Memory B cell (primary cell): Measurements from ENCODE around the gene MAPK10.

Experiments used
- ATAC-seq: fragments of 150-1000 bp; cut with Tn5 transposase; 2 replicates; pipeline ENCODE4 v1.10.0; 2021; ENCODE audit warnings: low read depth, mild to moderate bottlenecking, moderate library complexity
- DNase-seq, 2 donors: peaks; one replicate each; pipeline ENCODE4 v3.0.0; 2022; ENCODE audit warnings: low spot score in 2 of 2
- H3K27ac Mint-ChIP-seq: one replicate; pipeline ENCODE4 v1.8.0; 2022; ENCODE audit warnings: mild to moderate bottlenecking, moderate library complexity, mixed read lengths
- H3K27me3 Mint-ChIP-seq: one replicate; pipeline ENCODE4 v1.8.0; 2022; ENCODE audit warnings: mixed read lengths
- H3K36me3 Mint-ChIP-seq: one replicate; pipeline ENCODE4 v1.8.0; 2022; ENCODE audit warnings: mild to moderate bottlenecking, mixed read lengths
- H3K4me1 Mint-ChIP-seq: one replicate; pipeline ENCODE4 v1.8.0; 2022; ENCODE audit warnings: mixed read lengths
- H3K4me3 Mint-ChIP-seq: one replicate; pipeline ENCODE4 v1.8.0; 2022; ENCODE audit warnings: mild to moderate bottlenecking, moderate library complexity, mixed read lengths
- H3K9me3 Mint-ChIP-seq: one replicate; pipeline ENCODE4 v1.8.0; 2022; ENCODE audit warnings: mixed read lengths

The MAPK10 gene

DNA sequence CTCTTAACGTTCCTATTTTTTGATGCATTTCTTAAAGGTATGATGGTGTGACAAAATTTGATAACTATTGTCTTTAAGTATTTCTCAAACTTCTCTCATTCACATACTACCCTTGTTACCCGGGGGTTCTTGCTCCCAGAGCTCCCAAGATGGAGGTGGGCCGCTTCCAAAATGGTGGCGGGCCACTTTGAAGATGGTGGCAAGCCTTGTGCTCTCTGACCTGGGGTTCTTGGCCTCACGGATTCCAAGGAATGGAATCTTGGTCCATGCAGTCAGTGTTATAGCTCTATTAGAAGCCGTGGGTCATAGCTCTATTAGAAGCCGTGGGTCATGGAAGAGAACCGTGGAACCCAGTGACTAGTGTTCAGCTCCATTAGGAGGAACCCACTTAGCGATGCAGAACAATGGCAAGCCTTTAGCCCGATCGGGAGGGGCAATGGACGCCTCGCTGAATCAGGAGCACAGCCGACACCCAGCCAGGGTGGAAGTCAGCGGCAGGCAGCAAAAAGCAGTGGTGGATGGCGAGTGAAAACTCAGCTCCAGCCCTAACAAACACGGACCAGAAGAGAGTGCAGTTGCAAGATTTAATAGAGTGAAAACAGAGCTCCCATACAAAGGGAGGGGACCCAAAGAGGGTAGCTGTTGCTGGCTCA is 403.4 kb downstream of the MAPK10 start:
- Mint-ChIP-seq H3K4me1 (peaks cover 6% of the 10 kb centered on the region), H3K27me3 (no peaks in the 10 kb centered on the region), H3K9me3 (no peaks in the 10 kb centered on the region), H3K4me3 (no peak overlapping the region), H3K36me3 (peaks cover 26% of the 10 kb centered on the region), H3K27ac (no peak overlapping the region)
- no peak for ATAC-seq
- DNase-seq, result no peak

DNA sequence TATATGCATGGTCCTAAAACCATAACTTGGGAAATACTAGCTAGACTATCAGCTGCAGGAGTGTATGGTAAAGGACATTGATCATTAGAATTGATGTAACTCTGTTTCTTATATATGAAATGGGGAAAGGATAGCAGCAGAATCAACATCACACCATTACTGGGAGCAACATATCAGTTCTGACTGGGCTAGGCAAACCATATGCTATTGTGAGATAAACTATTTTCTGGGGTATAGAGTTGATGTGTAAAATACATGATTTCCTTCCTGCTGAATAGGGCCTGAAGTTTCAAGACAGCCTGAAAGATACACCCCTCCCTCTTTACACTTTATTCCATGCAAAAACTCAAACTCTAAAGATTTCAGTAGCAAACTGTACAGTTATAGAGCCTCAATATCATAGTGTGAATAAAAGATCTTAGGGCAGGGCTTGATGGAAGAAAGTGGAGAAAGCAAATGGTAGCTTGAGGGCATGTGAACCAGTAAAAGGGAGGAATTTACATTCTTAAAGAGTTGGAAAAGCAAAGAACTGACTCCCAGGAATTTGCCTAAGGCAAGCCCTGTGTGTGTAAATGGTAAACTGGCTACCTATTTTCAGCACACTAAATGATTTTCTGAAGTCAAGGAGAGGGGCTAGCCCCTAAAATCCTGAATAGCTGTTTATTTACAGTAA is 404.1 kb downstream of the MAPK10 start:
- H3K9me3 Mint-ChIP-seq, result no peaks in the 10 kb centered on the region
- no peaks in the 10 kb centered on the region for H3K27me3 Mint-ChIP-seq
- no peak for DNase-seq
- H3K4me1 Mint-ChIP-seq, result peaks cover 6% of the 10 kb centered on the region
- H3K36me3 Mint-ChIP-seq, result peaks cover 25% of the 10 kb centered on the region
- H3K4me3 Mint-ChIP-seq, result no peak overlapping the region
- peak overlapping the region; percentile 22 for H3K27ac Mint-ChIP-seq
- ATAC-seq, result no peak

DNA sequence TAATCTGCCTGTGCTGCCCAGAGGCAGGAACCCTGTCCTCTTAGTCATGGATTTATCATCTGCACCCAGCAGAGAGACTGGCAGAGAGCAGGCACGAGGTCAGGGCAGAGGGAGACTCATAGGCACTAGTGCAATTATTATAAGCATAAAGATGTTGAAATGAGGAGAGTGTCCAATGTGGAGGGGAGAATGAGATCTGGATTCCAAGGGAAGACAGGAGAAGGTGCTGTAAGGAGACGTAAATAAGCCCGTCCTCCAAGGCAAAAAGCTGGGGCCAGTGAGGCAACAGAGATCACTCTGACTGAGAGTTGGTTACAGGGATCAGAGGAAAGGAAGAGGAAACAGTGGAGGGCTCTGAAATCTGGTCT is 406.2 kb downstream of the MAPK10 start:
- H3K27me3 Mint-ChIP-seq, result no peaks in the 10 kb centered on the region
- DNase-seq (no peak), ATAC-seq (no peak)
- peaks cover 6% of the 10 kb centered on the region for H3K4me1 Mint-ChIP-seq
- no peaks in the 10 kb centered on the region for H3K9me3 Mint-ChIP-seq
- no peak overlapping the region for H3K27ac Mint-ChIP-seq
- H3K4me3 Mint-ChIP-seq, result no peak overlapping the region
- H3K36me3 Mint-ChIP-seq, result peaks cover 31% of the 10 kb centered on the region

DNA sequence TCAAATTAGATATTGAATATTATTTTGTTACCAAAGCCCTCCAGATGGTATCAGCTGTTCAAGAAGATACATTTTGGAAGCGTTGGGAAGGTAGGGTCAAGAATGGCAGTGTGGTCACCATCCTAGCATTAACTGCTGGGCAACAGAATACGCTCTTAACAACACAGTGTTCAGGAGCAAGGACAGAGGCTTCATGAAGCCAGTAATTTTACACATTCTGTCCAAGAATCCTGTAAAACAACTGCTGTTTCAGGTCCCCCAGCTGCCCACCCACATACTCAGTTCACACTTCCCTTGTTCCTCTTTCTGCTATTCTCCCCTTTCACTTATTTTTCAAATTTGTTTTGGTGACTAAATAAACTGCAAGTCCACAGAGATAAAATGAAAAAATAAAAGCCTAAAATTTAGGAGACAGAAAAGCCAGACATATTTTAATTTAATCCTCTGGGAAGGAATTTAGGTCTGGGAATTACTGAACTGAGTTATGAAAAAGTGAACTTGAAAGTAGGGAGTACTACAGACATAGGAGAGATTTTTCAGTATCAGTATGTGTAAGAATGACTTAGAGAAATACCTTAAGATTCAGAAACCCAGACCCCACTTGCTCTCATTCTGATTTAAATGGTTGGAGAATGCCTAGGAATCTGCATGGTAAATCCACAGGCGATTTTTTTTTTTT is 406.7 kb downstream of the MAPK10 start:
- ATAC-seq, result no peak
- no peak for DNase-seq
- Mint-ChIP-seq H3K4me1 (peaks cover 6% of the 10 kb centered on the region), H3K27me3 (no peaks in the 10 kb centered on the region), H3K4me3 (no peak overlapping the region), H3K36me3 (peaks cover 31% of the 10 kb centered on the region), H3K9me3 (no peaks in the 10 kb centered on the region), H3K27ac (no peak overlapping the region)

DNA sequence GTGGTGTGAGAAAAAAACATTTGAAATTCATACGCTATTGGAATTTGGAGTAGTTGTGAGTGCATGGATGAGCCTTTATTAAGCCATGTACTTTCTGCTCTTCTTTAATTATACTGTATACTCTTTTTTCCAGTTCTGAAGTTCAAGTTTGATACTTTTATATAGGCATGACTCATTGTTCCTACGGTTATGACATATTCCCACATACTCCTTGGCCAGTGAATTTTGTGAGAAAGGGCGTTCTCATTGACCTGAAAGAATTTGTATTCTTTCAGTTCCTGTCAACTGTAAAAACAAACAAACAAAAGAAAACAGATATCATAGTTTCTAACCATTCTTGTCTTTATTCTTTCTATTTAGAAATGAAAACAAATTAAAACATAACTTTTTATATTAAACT is 407.3 kb downstream of the MAPK10 start:
- Mint-ChIP-seq H3K27ac (no peak overlapping the region), H3K36me3 (peaks cover 31% of the 10 kb centered on the region), H3K27me3 (no peaks in the 10 kb centered on the region), H3K9me3 (no peaks in the 10 kb centered on the region), H3K4me1 (peaks cover 6% of the 10 kb centered on the region), H3K4me3 (no peak overlapping the region)
- ATAC-seq (no peak), DNase-seq (no peak)

DNA sequence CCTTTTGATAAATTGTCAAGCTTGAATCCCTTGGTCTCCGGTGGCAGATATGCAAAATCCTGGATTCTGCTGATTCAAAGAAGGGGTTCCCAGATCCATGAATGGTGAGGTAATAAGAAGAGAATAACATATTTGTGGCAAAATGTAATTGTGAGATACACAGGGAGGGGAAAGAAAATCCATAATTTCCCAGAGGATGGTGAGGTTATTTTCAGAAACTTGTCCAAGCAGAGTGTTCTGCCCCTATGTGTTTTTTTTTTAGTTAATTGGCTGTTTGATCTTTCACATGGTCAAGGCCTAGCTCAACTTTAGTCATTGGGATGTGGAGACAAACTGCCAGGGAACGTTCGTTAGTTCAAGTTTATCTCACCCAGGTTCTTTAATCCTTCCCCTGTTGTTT is 408.8 kb downstream of the MAPK10 start:
- no peaks in the 10 kb centered on the region for H3K27me3 Mint-ChIP-seq
- ATAC-seq, result no peak
- DNase-seq, result no peak
- H3K9me3 Mint-ChIP-seq, result no peaks in the 10 kb centered on the region
- peaks cover 17% of the 10 kb centered on the region for H3K4me1 Mint-ChIP-seq
- no peak overlapping the region for H3K27ac Mint-ChIP-seq
- peaks cover 38% of the 10 kb centered on the region for H3K36me3 Mint-ChIP-seq
- no peak overlapping the region for H3K4me3 Mint-ChIP-seq

DNA sequence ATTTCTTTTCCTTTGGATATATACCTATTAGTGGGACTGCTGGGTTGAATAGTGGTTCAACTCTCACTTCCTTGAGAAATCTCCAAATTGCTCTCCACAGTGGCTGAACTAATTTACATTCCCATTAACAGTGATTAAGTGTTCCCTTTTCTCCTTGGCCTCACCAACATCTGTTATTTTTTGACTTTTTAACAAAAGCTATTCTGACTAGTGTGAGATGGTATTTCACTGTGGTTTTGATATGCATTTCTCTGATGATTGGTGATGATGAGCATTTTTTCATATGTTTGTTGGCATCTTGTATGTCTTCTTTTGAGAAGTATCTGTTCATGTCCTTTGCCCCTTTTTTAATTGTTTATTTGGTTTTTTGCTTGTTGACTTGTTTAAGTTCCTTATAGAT is 413.0 kb downstream of the MAPK10 start:
- Mint-ChIP-seq H3K9me3 (no peaks in the 10 kb centered on the region), H3K27me3 (no peaks in the 10 kb centered on the region), H3K4me1 (peaks cover 11% of the 10 kb centered on the region), H3K36me3 (peaks cover 36% of the 10 kb centered on the region), H3K27ac (peak overlapping the region; percentile 43), H3K4me3 (no peak overlapping the region)
- DNase-seq (no peak), ATAC-seq (no peak)

DNA sequence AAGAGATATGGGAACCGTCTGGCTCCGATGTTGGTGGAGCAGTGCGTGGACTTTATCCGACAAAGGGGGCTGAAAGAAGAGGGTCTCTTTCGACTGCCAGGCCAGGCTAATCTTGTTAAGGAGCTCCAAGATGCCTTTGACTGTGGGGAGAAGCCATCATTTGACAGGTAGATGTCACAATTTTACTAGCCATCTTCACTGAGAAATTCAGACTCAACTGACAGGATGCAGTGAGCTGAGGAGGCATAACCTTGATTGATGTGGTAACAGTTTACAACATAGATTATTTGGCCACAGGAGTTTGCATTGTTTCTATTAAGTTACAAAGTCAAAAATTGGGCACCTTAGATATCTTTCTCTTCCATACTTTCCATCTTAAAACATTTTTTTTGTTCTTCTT is 417.7 kb downstream of the MAPK10 start:
- Mint-ChIP-seq H3K27ac (no peak overlapping the region), H3K36me3 (peaks cover 27% of the 10 kb centered on the region), H3K27me3 (no peaks in the 10 kb centered on the region), H3K4me1 (peaks cover 15% of the 10 kb centered on the region), H3K4me3 (no peak overlapping the region), H3K9me3 (no peaks in the 10 kb centered on the region)
- no peak for ATAC-seq
- DNase-seq, result no peak

DNA sequence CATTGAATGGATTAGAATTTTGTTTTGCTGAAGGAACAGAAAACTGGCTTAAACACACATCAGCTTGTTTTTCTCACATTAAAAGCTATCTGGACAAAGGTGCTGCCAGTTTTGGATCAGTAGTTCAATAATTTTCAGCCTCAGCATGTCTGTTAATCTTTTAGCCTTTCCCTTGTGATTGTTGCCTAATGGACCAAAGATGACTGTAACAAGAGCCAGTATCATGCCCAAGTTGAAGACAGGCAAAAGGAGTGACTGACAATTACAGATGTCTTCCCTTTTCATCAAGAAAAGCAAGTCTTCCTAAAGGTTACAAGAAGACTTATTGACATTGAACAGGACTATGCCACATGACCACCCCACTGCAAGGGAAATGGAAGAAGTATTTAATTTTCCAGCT is 419.7 kb downstream of the MAPK10 start:
- H3K27me3 Mint-ChIP-seq, result no peaks in the 10 kb centered on the region
- ATAC-seq, result no peak
- no peaks in the 10 kb centered on the region for H3K9me3 Mint-ChIP-seq

More for the DNA sequence above, 419.7 kb downstream of the MAPK10 start:
- DNase-seq, result no peak
- peak overlapping the region; percentile 85 for H3K27ac Mint-ChIP-seq
- H3K4me1 Mint-ChIP-seq, result peaks cover 11% of the 10 kb centered on the region
- no peak overlapping the region for H3K4me3 Mint-ChIP-seq
- H3K36me3 Mint-ChIP-seq, result peaks cover 23% of the 10 kb centered on the region
